PC-9 (cell line): ENCODE results near the gene XKR7.

Experiments
- EZH2 ChIP-seq: fragments of 200-600 bp; sonication (generic); IDR thresholded peaks from 2 replicates; pipeline ENCODE4 v1.8.0; 2017; ENCODE audit warnings: antibody characterized with exemption, low read depth
- TF ChIP-seq, protein P1 (sequence below): fragments of 200-600 bp; sonication (generic); conservative IDR thresholded peaks from 2 replicates; pipeline ENCODE4 v1.6.1; 2017; ENCODE audit warnings: mixed run types, antibody characterized with exemption, mild to moderate bottlenecking, moderate library complexity

DNA sequence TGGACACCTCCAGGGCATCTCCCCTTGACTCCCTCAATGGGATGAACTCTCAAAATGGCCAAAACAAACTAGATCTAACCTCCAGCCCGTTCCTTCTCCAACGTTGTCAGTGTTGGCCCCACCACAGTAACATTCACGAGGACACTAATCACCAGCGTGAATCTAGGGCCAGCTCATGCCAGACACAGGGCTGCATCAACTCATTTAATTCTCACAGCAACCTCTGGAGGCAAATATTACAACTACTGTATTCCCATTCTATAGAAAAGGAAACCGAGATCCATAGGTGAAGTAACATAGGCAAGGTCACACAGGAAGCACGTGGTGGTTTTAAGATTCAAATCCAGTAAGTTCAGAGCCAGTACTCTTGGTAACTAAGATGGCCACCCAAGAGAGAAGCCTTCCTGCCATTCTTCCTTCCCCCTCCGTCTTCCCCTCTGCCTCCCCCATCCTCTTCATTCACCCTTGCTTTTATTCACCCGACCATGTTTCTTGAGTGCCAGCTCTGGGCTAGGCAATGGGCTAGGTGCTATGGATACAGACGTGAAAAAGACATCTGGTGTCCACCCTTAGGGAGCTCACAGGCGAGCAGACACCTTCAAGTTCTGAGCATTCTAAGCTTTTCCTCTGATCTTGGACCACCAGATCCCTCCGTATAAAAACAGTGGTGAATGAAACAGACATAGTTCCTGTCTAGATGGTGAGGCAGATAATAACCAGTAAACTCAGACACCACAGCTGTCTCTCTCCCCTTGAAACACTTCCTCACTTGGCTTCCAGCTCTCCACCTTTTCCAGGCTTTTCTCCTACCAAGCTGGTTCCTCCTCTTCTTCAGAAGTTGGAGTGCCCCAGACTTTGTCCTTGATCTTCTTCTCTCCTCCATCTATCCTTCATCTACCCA is 51.9 kb downstream of the XKR7 start:
- TF ChIP-seq, protein P1, sequence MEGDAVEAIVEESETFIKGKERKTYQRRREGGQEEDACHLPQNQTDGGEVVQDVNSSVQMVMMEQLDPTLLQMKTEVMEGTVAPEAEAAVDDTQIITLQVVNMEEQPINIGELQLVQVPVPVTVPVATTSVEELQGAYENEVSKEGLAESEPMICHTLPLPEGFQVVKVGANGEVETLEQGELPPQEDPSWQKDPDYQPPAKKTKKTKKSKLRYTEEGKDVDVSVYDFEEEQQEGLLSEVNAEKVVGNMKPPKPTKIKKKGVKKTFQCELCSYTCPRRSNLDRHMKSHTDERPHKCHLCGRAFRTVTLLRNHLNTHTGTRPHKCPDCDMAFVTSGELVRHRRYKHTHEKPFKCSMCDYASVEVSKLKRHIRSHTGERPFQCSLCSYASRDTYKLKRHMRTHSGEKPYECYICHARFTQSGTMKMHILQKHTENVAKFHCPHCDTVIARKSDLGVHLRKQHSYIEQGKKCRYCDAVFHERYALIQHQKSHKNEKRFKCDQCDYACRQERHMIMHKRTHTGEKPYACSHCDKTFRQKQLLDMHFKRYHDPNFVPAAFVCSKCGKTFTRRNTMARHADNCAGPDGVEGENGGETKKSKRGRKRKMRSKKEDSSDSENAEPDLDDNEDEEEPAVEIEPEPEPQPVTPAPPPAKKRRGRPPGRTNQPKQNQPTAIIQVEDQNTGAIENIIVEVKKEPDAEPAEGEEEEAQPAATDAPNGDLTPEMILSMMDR: no peak
- no peak for TF ChIP-seq EZH2
